HCT116 (cell line): Measurements from ENCODE around the gene CHERP. TPM values are rescaled to one million over a fixed set of nuclear protein-coding genes. Genes with fewer than 3 reads are reported as not detected.

Experiments
- ATAC-seq: fragments of 200-7000 bp; cut with Tn5 transposase; 2 replicates; pipeline ENCODE4 v1.9.1; 2020; ENCODE audit warnings: mild to moderate bottlenecking, moderate library complexity
- BruUV-seq: library from RNA; stranded (reverse); fragments of 400-500 nt; replicated peaks from 2 replicates; lab custom pipeline; 2021; lab: Mats Ljungman, UMichigan
- CTCF ChIA-PET: fragments of 300-600 bp; sonication (Branson Sonifier 250); formaldehyde crosslinking; loops from one replicate; lab custom pipeline; 2021; ENCODE audit warnings: antibody characterized with exemption; lab: Charles Lee
- POLR2A ChIA-PET: fragments of 300-600, 350-600 bp; sonication (Branson Sonifier 250); formaldehyde crosslinking; loops from one replicate; lab custom pipeline; 2021; ENCODE audit warnings: antibody characterized with exemption; lab: Charles Lee
- RAD21 ChIA-PET, 2 experiments: fragments of 300-600 bp; sonication (Branson Sonifier 250); formaldehyde crosslinking; loops; one replicate each; lab custom pipeline; 2023; ENCODE audit warnings: low total read pairs in 2 of 2; ENCODE audit not compliant: uncharacterized antibody in 2 of 2, unreplicated experiment in 2 of 2, low non-redundant PET in 1 of 2; lab: Charles Lee
- DNase-seq: peaks from one replicate; pipeline ENCODE4 v3.0.0-alpha.2; 2010; ENCODE audit warnings: low read depth, low spot score
- H2AFZ ChIP-seq: fragments of 200-600 bp; shearing (Covaris generic), sonication (generic); 2 replicates; pipeline ENCODE4 v1.6.1; 2017; ENCODE audit warnings: low read depth, mixed run types, mixed read lengths, antibody characterized with exemption, low read length; ENCODE audit not compliant: poor library complexity, severe bottlenecking
- H3K27ac ChIP-seq: 2 replicates; pipeline ENCODE4 v1.5.1; 2012; ENCODE audit warnings: low read depth, low read length
- H3K27me3 ChIP-seq: fragments of 200-600 bp; sonication (generic); 2 replicates; pipeline ENCODE4 v1.6.1; 2016; ENCODE audit warnings: mixed run types, low read length, mixed read lengths; ENCODE audit not compliant: insufficient read depth
- H3K36me3 ChIP-seq, 2 experiments: fragments of 200-500 bp in 1 of 2; fragments of 200-600 bp in 1 of 2; sonication (Bioruptor generic) in 1 of 2; sonication (generic) in 1 of 2; 2 replicates each; pipeline versions ENCODE4 v1.5.1 to v1.6.1; 2014 to 2016; ENCODE audit warnings: low read length in 2 of 2, inconsistent platforms in 1 of 2, mixed read lengths in 1 of 2, mixed run types in 1 of 2; ENCODE audit not compliant: insufficient read depth in 2 of 2, control insufficient read depth in 1 of 2
- H3K4me1 ChIP-seq, 2 experiments: fragments of 200-600 bp in 1 of 2; sonication (generic) in 1 of 2; 2 replicates each; pipeline versions ENCODE4 v1.5.1 to v1.6.1; 2012 to 2017; ENCODE audit warnings: low read length in 2 of 2, inconsistent platforms in 1 of 2, mild to moderate bottlenecking in 1 of 2, mixed read lengths in 1 of 2, mixed run types in 1 of 2, moderate library complexity in 1 of 2; ENCODE audit not compliant: insufficient read depth in 2 of 2, control insufficient read depth in 1 of 2
- H3K4me2 ChIP-seq: fragments of 200-600 bp; sonication (generic); 2 replicates; pipeline ENCODE4 v1.6.1; 2017; ENCODE audit warnings: mixed run types, low read length, mixed read lengths
- H3K4me3 ChIP-seq, 2 experiments: fragments of 200-600 bp in 1 of 2; sonication (generic) in 1 of 2; replicated peaks in 1 of 2; 2 replicates each; pipeline ENCODE4 v1.5.1; 2011 to 2016; ENCODE audit warnings: low read length in 2 of 2, control low read depth in 1 of 2, low read depth in 1 of 2, mild to moderate bottlenecking in 1 of 2, mixed read lengths in 1 of 2, mixed run types in 1 of 2
- H3K79me2 ChIP-seq: fragments of 200-600 bp; sonication (generic); 2 replicates; pipeline ENCODE4 v1.6.1; 2017; ENCODE audit warnings: mild to moderate bottlenecking, mixed run types, low read length, moderate library complexity, mixed read lengths; ENCODE audit not compliant: insufficient read depth
- H3K9ac ChIP-seq: fragments of 200-600 bp; sonication (generic); 2 replicates; pipeline ENCODE4 v1.6.1; 2016; ENCODE audit warnings: low read length, mixed read lengths
- H3K9me2 ChIP-seq: fragments of 200-600 bp; sonication (generic), shearing (Covaris generic); 2 replicates; pipeline ENCODE4 v1.6.1; 2017; ENCODE audit warnings: mixed run types, mild to moderate bottlenecking, moderate library complexity; ENCODE audit not compliant: insufficient read depth
- H3K9me3 ChIP-seq, 2 experiments: fragments of 200-500 bp in 1 of 2; fragments of 200-600 bp in 1 of 2; sonication (Bioruptor generic) in 1 of 2; sonication (generic) in 1 of 2; 2 replicates each; pipeline ENCODE4 v1.6.1; 2014 to 2017; ENCODE audit warnings: low read length in 2 of 2, mixed read lengths in 2 of 2, inconsistent platforms in 1 of 2, low read depth in 1 of 2, mild to moderate bottlenecking in 1 of 2, mixed run types in 1 of 2, moderate library complexity in 1 of 2; ENCODE audit not compliant: control insufficient read depth in 1 of 2, insufficient read depth in 1 of 2
- H4K20me1 ChIP-seq: fragments of 200-600 bp; sonication (generic), shearing (Covaris generic); 2 replicates; pipeline ENCODE4 v1.6.1; 2017; ENCODE audit warnings: mixed run types, mild to moderate bottlenecking, moderate library complexity; ENCODE audit not compliant: insufficient read depth
- CBX3 ChIP-seq: IDR thresholded peaks from 2 replicates; pipeline ENCODE4 v1.6.1; 2012; ENCODE audit warnings: low read depth
- POLR2A ChIP-seq: IDR thresholded peaks from 2 replicates; pipeline ENCODE4 v1.7.0; 2011; ENCODE audit warnings: borderline replicate concordance; ENCODE audit not compliant: insufficient read depth, insufficient read length; ENCODE audit errors: extremely low read depth
- POLR2AphosphoS5 ChIP-seq: IDR thresholded peaks from 2 replicates; pipeline ENCODE4 v1.6.1; 2011; ENCODE audit warnings: mild to moderate bottlenecking, low read depth, low read length, moderate library complexity
- SRF ChIP-seq: IDR thresholded peaks from 2 replicates; pipeline ENCODE4 v1.6.1; 2012; ENCODE audit warnings: low read depth
- intact Hi-C: fragments of 100-400 bp; cut with micrococcal nuclease; formaldehyde crosslinking; loops from 2 replicates; pipeline ENCODE4 v1.10.0; 2022
- total RNA-seq: library from RNA; stranded (reverse); gene quantifications from one replicate; pipeline ENCODE4 v1.2.1, GENCODE V29; 2021; ENCODE audit not compliant: unreplicated experiment
- TF ChIP-seq, protein P1 (sequence below): IDR thresholded peaks from 2 replicates; pipeline ENCODE4 v1.6.1; 2011; ENCODE audit warnings: mild to moderate bottlenecking, low read length, moderate library complexity; ENCODE audit not compliant: insufficient replicate concordance; ENCODE audit errors: extremely low read depth
- TF ChIP-seq, protein P2 (sequence below): IDR thresholded peaks from 2 replicates; pipeline ENCODE4 v1.6.1; 2012; ENCODE audit warnings: low read depth
- TF ChIP-seq, protein P3 (sequence below): IDR thresholded peaks from 2 replicates; pipeline ENCODE4 v1.6.1; 2012

The CHERP gene
- total RNA-seq, 1 experiment from 2014 or later, result 65.8 TPM

DNA sequence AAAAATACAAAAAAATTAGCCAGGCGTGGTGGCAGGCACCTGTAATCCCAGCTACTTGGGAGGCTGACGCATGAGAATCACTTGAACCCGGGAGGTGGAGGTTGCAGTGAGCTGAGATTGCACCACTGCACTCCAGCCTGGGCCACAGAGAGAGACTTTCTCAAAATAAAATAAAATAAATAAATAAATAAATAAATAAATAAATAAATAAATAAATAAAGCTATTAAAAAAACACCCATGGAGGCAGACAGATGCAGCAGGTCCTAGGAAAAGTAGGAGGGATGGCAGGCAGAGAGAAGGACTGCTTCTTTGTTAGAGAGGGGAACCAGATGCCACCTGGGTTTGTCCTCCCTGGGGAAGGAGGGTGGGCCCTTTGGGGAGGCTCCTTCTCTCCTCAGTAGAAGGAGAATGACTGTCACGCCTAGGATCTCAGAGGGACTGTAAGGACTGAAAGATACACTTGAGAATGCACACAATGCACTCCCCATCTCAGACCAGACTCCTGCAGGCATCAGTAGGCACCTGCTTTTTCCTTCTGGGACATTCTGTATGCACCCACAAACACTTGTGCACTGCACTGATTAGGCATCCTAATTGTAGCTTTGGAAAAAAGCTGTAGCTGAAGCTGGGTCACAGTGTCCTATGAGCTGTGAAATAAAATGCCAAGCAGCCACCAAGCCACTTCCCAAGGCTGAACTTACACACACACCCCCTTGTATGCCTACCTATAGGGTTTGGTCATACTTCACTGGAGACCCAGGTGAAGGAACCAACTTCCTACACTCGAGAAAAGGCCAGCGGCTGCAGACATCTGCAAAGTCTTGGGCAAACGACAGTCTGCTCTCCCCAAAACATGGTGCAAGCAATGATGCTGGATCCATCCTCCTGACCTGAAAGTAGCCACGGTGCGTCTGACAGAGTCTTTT, 48.9 kb upstream of the CHERP start:
- no peaks in the 10 kb centered on the region for H3K27me3 ChIP-seq
- BruUV-seq, result no TSS peak
- H3K9me2 ChIP-seq, result no peaks in the 10 kb centered on the region
- RAD21 ChIA-PET, result no interaction called here
- TF ChIP-seq CBX3, result no peak
- TF ChIP-seq, protein P1, sequence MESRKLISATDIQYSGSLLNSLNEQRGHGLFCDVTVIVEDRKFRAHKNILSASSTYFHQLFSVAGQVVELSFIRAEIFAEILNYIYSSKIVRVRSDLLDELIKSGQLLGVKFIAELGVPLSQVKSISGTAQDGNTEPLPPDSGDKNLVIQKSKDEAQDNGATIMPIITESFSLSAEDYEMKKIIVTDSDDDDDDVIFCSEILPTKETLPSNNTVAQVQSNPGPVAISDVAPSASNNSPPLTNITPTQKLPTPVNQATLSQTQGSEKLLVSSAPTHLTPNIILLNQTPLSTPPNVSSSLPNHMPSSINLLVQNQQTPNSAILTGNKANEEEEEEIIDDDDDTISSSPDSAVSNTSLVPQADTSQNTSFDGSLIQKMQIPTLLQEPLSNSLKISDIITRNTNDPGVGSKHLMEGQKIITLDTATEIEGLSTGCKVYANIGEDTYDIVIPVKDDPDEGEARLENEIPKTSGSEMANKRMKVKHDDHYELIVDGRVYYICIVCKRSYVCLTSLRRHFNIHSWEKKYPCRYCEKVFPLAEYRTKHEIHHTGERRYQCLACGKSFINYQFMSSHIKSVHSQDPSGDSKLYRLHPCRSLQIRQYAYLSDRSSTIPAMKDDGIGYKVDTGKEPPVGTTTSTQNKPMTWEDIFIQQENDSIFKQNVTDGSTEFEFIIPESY, result no peak
- no peak for TF ChIP-seq POLR2AphosphoS5
- TF ChIP-seq POLR2A, result no peak
- TF ChIP-seq, protein P2, sequence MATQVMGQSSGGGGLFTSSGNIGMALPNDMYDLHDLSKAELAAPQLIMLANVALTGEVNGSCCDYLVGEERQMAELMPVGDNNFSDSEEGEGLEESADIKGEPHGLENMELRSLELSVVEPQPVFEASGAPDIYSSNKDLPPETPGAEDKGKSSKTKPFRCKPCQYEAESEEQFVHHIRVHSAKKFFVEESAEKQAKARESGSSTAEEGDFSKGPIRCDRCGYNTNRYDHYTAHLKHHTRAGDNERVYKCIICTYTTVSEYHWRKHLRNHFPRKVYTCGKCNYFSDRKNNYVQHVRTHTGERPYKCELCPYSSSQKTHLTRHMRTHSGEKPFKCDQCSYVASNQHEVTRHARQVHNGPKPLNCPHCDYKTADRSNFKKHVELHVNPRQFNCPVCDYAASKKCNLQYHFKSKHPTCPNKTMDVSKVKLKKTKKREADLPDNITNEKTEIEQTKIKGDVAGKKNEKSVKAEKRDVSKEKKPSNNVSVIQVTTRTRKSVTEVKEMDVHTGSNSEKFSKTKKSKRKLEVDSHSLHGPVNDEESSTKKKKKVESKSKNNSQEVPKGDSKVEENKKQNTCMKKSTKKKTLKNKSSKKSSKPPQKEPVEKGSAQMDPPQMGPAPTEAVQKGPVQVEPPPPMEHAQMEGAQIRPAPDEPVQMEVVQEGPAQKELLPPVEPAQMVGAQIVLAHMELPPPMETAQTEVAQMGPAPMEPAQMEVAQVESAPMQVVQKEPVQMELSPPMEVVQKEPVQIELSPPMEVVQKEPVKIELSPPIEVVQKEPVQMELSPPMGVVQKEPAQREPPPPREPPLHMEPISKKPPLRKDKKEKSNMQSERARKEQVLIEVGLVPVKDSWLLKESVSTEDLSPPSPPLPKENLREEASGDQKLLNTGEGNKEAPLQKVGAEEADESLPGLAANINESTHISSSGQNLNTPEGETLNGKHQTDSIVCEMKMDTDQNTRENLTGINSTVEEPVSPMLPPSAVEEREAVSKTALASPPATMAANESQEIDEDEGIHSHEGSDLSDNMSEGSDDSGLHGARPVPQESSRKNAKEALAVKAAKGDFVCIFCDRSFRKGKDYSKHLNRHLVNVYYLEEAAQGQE, result no peak
- no peak for TF ChIP-seq SRF
- TF ChIP-seq, protein P3, sequence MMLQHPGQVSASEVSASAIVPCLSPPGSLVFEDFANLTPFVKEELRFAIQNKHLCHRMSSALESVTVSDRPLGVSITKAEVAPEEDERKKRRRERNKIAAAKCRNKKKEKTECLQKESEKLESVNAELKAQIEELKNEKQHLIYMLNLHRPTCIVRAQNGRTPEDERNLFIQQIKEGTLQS, result no peak
- TF ChIP-seq, all 23 proteins: peak for 0
- no peaks in the 10 kb centered on the region for H3K36me3 ChIP-seq
- peaks cover 100% of the 10 kb centered on the region for H3K79me2 ChIP-seq
- H3K4me3 ChIP-seq, result no peak overlapping the region
- no peak for ATAC-seq
- H3K9me3 ChIP-seq, result no peaks in the 10 kb centered on the region
- no peak overlapping the region for H3K4me2 ChIP-seq
- H2AFZ ChIP-seq, result no peak overlapping the region
- no peak for DNase-seq
- intact Hi-C loops, result no loop called here
- H3K9ac ChIP-seq, result no peak overlapping the region
- POLR2A ChIA-PET, result no interaction called here
- peaks cover 6 to 18% of the 10 kb centered on the region in 2 experiments; a peak in 3 of 4 replicates for H3K4me1 ChIP-seq
- CTCF ChIA-PET, result no interaction called here
- peaks cover 4% of the 10 kb centered on the region; the same call in 1 of the 2 replicates for H4K20me1 ChIP-seq
- H3K27ac ChIP-seq, result no peak overlapping the region
